Measurements from ENCODE around the gene BMPR1B. TPM values are rescaled to one million over a fixed set of nuclear protein-coding genes. Genes with fewer than 3 reads are reported as not detected.

The BMPR1B gene
- total RNA-seq, 2 experiments from 2014 or later = not detected

GRCh38 chr4:94877973-94878372 lies 120.2 kb downstream of the BMPR1B start:
- no peaks in the 10 kb centered on the region for H3K27me3 Mint-ChIP-seq
- CTCF ChIA-PET = no interaction called here
- DNase-seq (no peak), ATAC-seq (no peak)
- no peaks in the 10 kb centered on the region for H3K4me1 Mint-ChIP-seq
- H3K9me3 Mint-ChIP-seq (ENCODE audit: low read depth) = no peaks in the 10 kb centered on the region
- H3K27ac Mint-ChIP-seq = no peak overlapping the region
- no peaks in the 10 kb centered on the region for H3K36me3 Mint-ChIP-seq
- H3K4me3 Mint-ChIP-seq = no peak overlapping the region

GRCh38 chr4:94880956-94881355 lies 123.2 kb downstream of the BMPR1B start:
- Mint-ChIP-seq H3K27me3 (no peaks in the 10 kb centered on the region), H3K27ac (no peak overlapping the region), H3K9me3 (ENCODE audit: low read depth) (no peaks in the 10 kb centered on the region), H3K4me3 (no peak overlapping the region), H3K36me3 (no peaks in the 10 kb centered on the region), H3K4me1 (no peaks in the 10 kb centered on the region)
- CTCF ChIA-PET = interaction anchor here (0.7 kb wide), 1 partner anchor 33 kb away, joined by 3 read pairs; no protein-coding TSS in a partner anchor
- ATAC-seq (no peak), DNase-seq (no peak)

GRCh38 chr4:94882756-94883155 lies 125.0 kb downstream of the BMPR1B start:
- CTCF ChIA-PET = no interaction called here

DNA sequence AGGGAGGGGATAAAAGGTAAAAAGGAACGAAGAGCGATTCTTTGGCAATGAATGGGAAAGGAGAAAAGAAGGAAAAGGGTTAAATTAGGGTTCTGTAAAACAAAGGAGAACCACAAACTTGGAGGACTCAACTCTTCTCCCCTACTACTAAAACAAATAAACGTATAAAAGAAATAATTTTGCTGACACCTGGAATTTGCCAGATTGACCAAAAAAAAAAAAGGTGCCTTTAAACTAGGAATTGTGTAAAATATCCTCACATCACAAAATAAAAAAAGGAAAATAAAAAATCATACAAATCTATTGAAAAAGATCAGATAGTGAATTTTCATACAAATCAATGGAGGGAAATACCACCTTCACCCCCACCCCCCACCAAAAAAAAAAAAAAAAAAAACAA lies 129.3 kb downstream of the BMPR1B start:
- Mint-ChIP-seq H3K9me3 (ENCODE audit: low read depth) (no peaks in the 10 kb centered on the region), H3K27ac (no peak overlapping the region), H3K36me3 (no peaks in the 10 kb centered on the region), H3K27me3 (no peaks in the 10 kb centered on the region), H3K4me3 (no peak overlapping the region), H3K4me1 (no peaks in the 10 kb centered on the region)
- CTCF ChIA-PET = no interaction called here
- ATAC-seq = no peak
- no peak for DNase-seq

More at GRCh38 chr4:94882756-94883155, 125.0 kb downstream of the BMPR1B start:
- no peak overlapping the region for H3K4me3 Mint-ChIP-seq
- ATAC-seq (no peak), DNase-seq (no peak)
- H3K27ac Mint-ChIP-seq = no peak overlapping the region
- no peaks in the 10 kb centered on the region for H3K9me3 Mint-ChIP-seq (ENCODE audit: low read depth)
- no peaks in the 10 kb centered on the region for H3K36me3 Mint-ChIP-seq
- no peaks in the 10 kb centered on the region for H3K27me3 Mint-ChIP-seq
- no peaks in the 10 kb centered on the region for H3K4me1 Mint-ChIP-seq

- Mint-ChIP-seq H3K9me3 (ENCODE audit: low read depth) (no peaks in the 10 kb centered on the region), H3K4me3 (no peak overlapping the region), H3K27ac (no peak overlapping the region), H3K27me3 (no peaks in the 10 kb centered on the region), H3K4me1 (no peaks in the 10 kb centered on the region), H3K36me3 (no peaks in the 10 kb centered on the region)
- DNase-seq (no peak), ATAC-seq (no peak)
- CTCF ChIA-PET = no interaction called here
These were observed 131.8 kb downstream of the BMPR1B start for GRCh38 chr4:94889523-94889922.

GRCh38 chr4:94889946-94890345 lies 132.2 kb downstream of the BMPR1B start:
- Mint-ChIP-seq H3K4me3 (no peak overlapping the region), H3K27ac (no peak overlapping the region), H3K36me3 (no peaks in the 10 kb centered on the region), H3K9me3 (ENCODE audit: low read depth) (no peaks in the 10 kb centered on the region), H3K27me3 (no peaks in the 10 kb centered on the region), H3K4me1 (no peaks in the 10 kb centered on the region)
- DNase-seq = no peak
- CTCF ChIA-PET = no interaction called here
- no peak for ATAC-seq

- Mint-ChIP-seq H3K27me3 (no peaks in the 10 kb centered on the region), H3K4me3 (no peak overlapping the region), H3K4me1 (no peaks in the 10 kb centered on the region), H3K36me3 (no peaks in the 10 kb centered on the region), H3K9me3 (ENCODE audit: low read depth) (no peaks in the 10 kb centered on the region), H3K27ac (no peak overlapping the region)
- DNase-seq (no peak), ATAC-seq (no peak)
- CTCF ChIA-PET = no interaction called here
These were observed 132.8 kb downstream of the BMPR1B start for GRCh38 chr4:94890579-94890978.

- CTCF ChIA-PET = no interaction called here
- Mint-ChIP-seq H3K27ac (no peak overlapping the region), H3K9me3 (ENCODE audit: low read depth) (no peaks in the 10 kb centered on the region), H3K4me1 (no peaks in the 10 kb centered on the region), H3K4me3 (no peak overlapping the region), H3K27me3 (no peaks in the 10 kb centered on the region), H3K36me3 (no peaks in the 10 kb centered on the region)
- no peak for DNase-seq
- no peak for ATAC-seq
These were observed 134.3 kb downstream of the BMPR1B start for GRCh38 chr4:94892051-94892450.

GRCh38 chr4:94895081-94895480 lies 137.3 kb downstream of the BMPR1B start:
- CTCF ChIA-PET = no interaction called here
- H3K4me3 Mint-ChIP-seq = no peak overlapping the region
- no peaks in the 10 kb centered on the region for H3K27me3 Mint-ChIP-seq
- no peaks in the 10 kb centered on the region for H3K4me1 Mint-ChIP-seq
- H3K27ac Mint-ChIP-seq = no peak overlapping the region
- DNase-seq = no peak
- no peaks in the 10 kb centered on the region for H3K9me3 Mint-ChIP-seq (ENCODE audit: low read depth)
- H3K36me3 Mint-ChIP-seq = no peaks in the 10 kb centered on the region
- ATAC-seq = no peak

- no peaks in the 10 kb centered on the region for H3K36me3 Mint-ChIP-seq
- CTCF ChIA-PET = no interaction called here
- ATAC-seq (no peak), DNase-seq (no peak)
- no peak overlapping the region for H3K4me3 Mint-ChIP-seq
- H3K27me3 Mint-ChIP-seq = no peaks in the 10 kb centered on the region
- no peak overlapping the region for H3K27ac Mint-ChIP-seq
- no peaks in the 10 kb centered on the region for H3K9me3 Mint-ChIP-seq (ENCODE audit: low read depth)
- H3K4me1 Mint-ChIP-seq = no peaks in the 10 kb centered on the region
These were observed 139.3 kb downstream of the BMPR1B start for GRCh38 chr4:94897023-94897422.

- no peaks in the 10 kb centered on the region for H3K4me1 Mint-ChIP-seq
- no peaks in the 10 kb centered on the region for H3K27me3 Mint-ChIP-seq
- no peaks in the 10 kb centered on the region for H3K36me3 Mint-ChIP-seq
- DNase-seq (no peak), ATAC-seq (no peak)
- no peaks in the 10 kb centered on the region for H3K9me3 Mint-ChIP-seq (ENCODE audit: low read depth)
- no peak overlapping the region for H3K27ac Mint-ChIP-seq
- H3K4me3 Mint-ChIP-seq = no peak overlapping the region
- CTCF ChIA-PET = no interaction called here
These were observed 147.8 kb downstream of the BMPR1B start for GRCh38 chr4:94905511-94905910.

DNA sequence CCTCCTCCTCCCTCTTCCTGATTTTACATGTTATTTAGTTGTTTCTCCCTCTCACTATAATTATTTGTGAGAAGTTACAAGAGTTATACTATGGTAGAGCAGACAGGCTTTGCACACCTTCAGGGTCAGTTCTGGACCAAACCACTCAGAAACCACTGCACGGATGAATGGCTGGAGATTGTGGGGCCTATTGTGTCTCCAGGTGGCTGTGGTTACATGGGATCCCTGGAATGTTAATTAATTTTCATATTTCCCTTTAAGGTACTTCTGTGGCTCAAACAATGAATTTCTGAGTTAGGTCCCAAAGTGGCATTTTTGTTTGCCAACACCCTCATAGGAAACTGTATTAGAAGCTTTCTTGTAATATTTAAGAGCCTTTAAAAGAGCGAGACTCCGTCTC lies 151.9 kb downstream of the BMPR1B start:
- Mint-ChIP-seq H3K27me3 (no peaks in the 10 kb centered on the region), H3K4me3 (no peak overlapping the region), H3K36me3 (no peaks in the 10 kb centered on the region), H3K4me1 (peaks cover 9% of the 10 kb centered on the region), H3K9me3 (ENCODE audit: low read depth) (no peaks in the 10 kb centered on the region), H3K27ac (no peak overlapping the region)
- DNase-seq = no peak
- ATAC-seq = no peak
- CTCF ChIA-PET = no interaction called here

DNA sequence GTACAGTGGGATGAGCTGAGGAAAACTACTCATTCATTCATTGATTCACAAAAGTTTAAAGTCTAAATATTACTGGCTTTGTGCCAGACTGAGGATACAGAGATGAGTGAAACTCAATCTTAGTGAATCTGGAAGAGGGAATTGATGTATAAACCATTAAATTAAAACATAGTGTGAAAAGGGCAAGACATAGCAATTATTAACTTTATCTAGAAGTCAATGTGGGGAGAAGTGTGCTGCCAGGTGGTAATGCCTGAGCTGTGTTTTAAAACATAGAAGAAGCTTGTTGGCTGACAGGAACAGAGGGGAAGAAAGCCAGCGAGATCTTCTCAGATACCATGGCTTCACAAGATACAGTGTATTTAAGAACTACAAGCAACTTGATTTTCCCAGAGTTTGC lies 153.4 kb downstream of the BMPR1B start:
- H3K27ac Mint-ChIP-seq = no peak overlapping the region

GRCh38 chr4:94912606-94913005 lies 154.9 kb downstream of the BMPR1B start:
- no peaks in the 10 kb centered on the region for H3K27me3 Mint-ChIP-seq
- no peaks in the 10 kb centered on the region for H3K36me3 Mint-ChIP-seq
- CTCF ChIA-PET = no interaction called here
- peaks cover 9% of the 10 kb centered on the region for H3K4me1 Mint-ChIP-seq
- H3K4me3 Mint-ChIP-seq = no peak overlapping the region
- peaks cover 5% of the 10 kb centered on the region for H3K9me3 Mint-ChIP-seq (ENCODE audit: low read depth)
- no peak for ATAC-seq
- H3K27ac Mint-ChIP-seq = no peak overlapping the region
- DNase-seq = no peak

More for the DNA sequence above, 153.4 kb downstream of the BMPR1B start:
- no peaks in the 10 kb centered on the region for H3K27me3 Mint-ChIP-seq
- no peak overlapping the region for H3K4me3 Mint-ChIP-seq
- ATAC-seq (no peak), DNase-seq (no peak)
- H3K9me3 Mint-ChIP-seq (ENCODE audit: low read depth) = peaks cover 4% of the 10 kb centered on the region
- H3K4me1 Mint-ChIP-seq = peaks cover 9% of the 10 kb centered on the region
- CTCF ChIA-PET = no interaction called here
- no peaks in the 10 kb centered on the region for H3K36me3 Mint-ChIP-seq

DNA sequence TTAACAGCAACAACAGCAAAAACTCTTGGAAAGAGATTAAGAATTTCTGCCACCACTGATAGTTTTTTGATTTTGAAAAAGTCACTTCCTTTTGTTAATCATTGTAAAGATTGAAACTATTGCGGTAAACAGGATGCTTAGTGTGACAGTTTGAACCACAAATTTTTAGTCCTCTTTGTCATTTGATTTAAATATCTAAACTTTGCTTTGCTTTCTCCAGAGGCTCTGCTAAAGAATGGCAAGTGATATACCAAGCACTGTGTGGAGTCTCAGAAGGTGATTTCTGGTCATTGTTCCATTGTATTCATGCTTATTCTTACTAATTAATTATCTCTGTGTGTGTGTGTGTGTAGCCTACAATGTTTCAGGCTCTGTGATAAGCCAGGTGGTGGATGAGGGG lies 155.6 kb downstream of the BMPR1B start:
- Mint-ChIP-seq H3K27ac (no peak overlapping the region), H3K4me3 (no peak overlapping the region), H3K9me3 (ENCODE audit: low read depth) (peaks cover 5% of the 10 kb centered on the region), H3K27me3 (no peaks in the 10 kb centered on the region), H3K36me3 (no peaks in the 10 kb centered on the region), H3K4me1 (peaks cover 9% of the 10 kb centered on the region)
- CTCF ChIA-PET = no interaction called here
- ATAC-seq (peak; percentile 16), DNase-seq (no peak)
